Astrocyte (in vitro differentiated cells and primary cell): ENCODE data around the gene POU2AF3. TPM values are rescaled to one million over a fixed set of nuclear protein-coding genes. Genes with fewer than 3 reads are reported as not detected.

Experiments used
- DNase-seq: peaks from one replicate; pipeline ENCODE4 v3.0.0-alpha.2; 2010; ENCODE audit warnings: low read depth
- FAIRE-seq: peaks from 2 replicates; lab custom pipeline; 2011; peaks lifted over from hg19 to GRCh38; lab: Jason Lieb, UNC
- H2AFZ ChIP-seq: 2 replicates; pipeline ENCODE4 v1.6.0; 2012; ENCODE audit warnings: low read depth, low read length, inconsistent platforms
- H3K27ac ChIP-seq: 2 replicates; pipeline ENCODE4 v1.5.1; 2011; ENCODE audit warnings: low read depth, low read length, inconsistent platforms
- H3K27me3 ChIP-seq: 2 replicates; pipeline ENCODE4 v1.6.0; 2011; ENCODE audit warnings: low read length, inconsistent platforms; ENCODE audit not compliant: insufficient read depth
- H3K36me3 ChIP-seq: 2 replicates; pipeline ENCODE4 v1.5.1; 2011; ENCODE audit warnings: low read length, inconsistent platforms; ENCODE audit not compliant: insufficient read depth
- H3K4me1 ChIP-seq: 2 replicates; pipeline ENCODE4 v1.5.1; 2011; ENCODE audit warnings: low read length, inconsistent platforms; ENCODE audit not compliant: insufficient read depth
- H3K4me2 ChIP-seq: 2 replicates; pipeline ENCODE4 v1.6.0; 2012; ENCODE audit warnings: low read length, inconsistent platforms
- H3K4me3 ChIP-seq: 2 replicates; pipeline ENCODE4 v1.5.1; 2011; ENCODE audit warnings: low read depth, mild to moderate bottlenecking, low read length, inconsistent platforms; ENCODE audit not compliant: insufficient read depth
- H3K79me2 ChIP-seq: 2 replicates; pipeline ENCODE4 v1.6.0; 2012; ENCODE audit warnings: mild to moderate bottlenecking, low read length, inconsistent platforms; ENCODE audit not compliant: insufficient read depth
- H3K9ac ChIP-seq: 2 replicates; pipeline ENCODE4 v1.6.0; 2012; ENCODE audit warnings: mild to moderate bottlenecking, low read length, inconsistent platforms
- H3K9me3 ChIP-seq: 2 replicates; pipeline ENCODE4 v1.5.1; 2012; ENCODE audit warnings: low read depth, mild to moderate bottlenecking, low read length, inconsistent platforms; ENCODE audit not compliant: insufficient read depth
- H4K20me1 ChIP-seq: 2 replicates; pipeline ENCODE4 v1.6.0; 2012; ENCODE audit warnings: low read length, inconsistent platforms; ENCODE audit not compliant: insufficient read depth
- H3K27ac Mint-ChIP-seq: one replicate; pipeline ENCODE4 v1.8.0; 2021; ENCODE audit warnings: mild to moderate bottlenecking, mixed read lengths; ENCODE audit not compliant: unreplicated experiment
- H3K27me3 Mint-ChIP-seq: one replicate; pipeline ENCODE4 v1.8.0; 2021; ENCODE audit warnings: low read depth, mixed read lengths; ENCODE audit not compliant: unreplicated experiment
- H3K36me3 Mint-ChIP-seq: one replicate; pipeline ENCODE4 v1.8.0; 2021; ENCODE audit warnings: low read depth, mixed read lengths; ENCODE audit not compliant: unreplicated experiment
- H3K4me1 Mint-ChIP-seq: one replicate; pipeline ENCODE4 v1.8.0; 2021; ENCODE audit warnings: low read depth, mixed read lengths; ENCODE audit not compliant: unreplicated experiment
- H3K4me3 Mint-ChIP-seq: one replicate; pipeline ENCODE4 v1.8.0; 2021; ENCODE audit warnings: mild to moderate bottlenecking, moderate library complexity, mixed read lengths; ENCODE audit not compliant: unreplicated experiment
- H3K9me3 Mint-ChIP-seq: one replicate; pipeline ENCODE4 v1.8.0; 2021; ENCODE audit warnings: mild to moderate bottlenecking, mixed read lengths; ENCODE audit not compliant: unreplicated experiment
- CTCF ChIP-seq: IDR thresholded peaks from 2 replicates; pipeline ENCODE4 v1.5.1; 2011; ENCODE audit warnings: low read depth, mild to moderate bottlenecking, inconsistent platforms, low read length, moderate library complexity; ENCODE audit not compliant: insufficient read depth
- EZH2 ChIP-seq: IDR thresholded peaks from 2 replicates; pipeline ENCODE4 v1.6.1; 2012; ENCODE audit warnings: mild to moderate bottlenecking, low read length, inconsistent platforms; ENCODE audit not compliant: insufficient read depth
- total RNA-seq: library from RNA; stranded (reverse); gene quantifications from 2 replicates; pipeline ENCODE4 v1.2.1, GENCODE V29; 2021

The POU2AF3 gene
- total RNA-seq, 1 donor from 2014 or later = 0.27 TPM

GRCh38 chr11:111300569-111300968 is 2.2 kb downstream of the POU2AF3 start:
- peaks cover 21% of the 10 kb centered on the region for H3K27me3 ChIP-seq

GRCh38 chr11:111301004-111301841 is 2.9 kb downstream of the POU2AF3 start:
- H4K20me1 ChIP-seq = no peaks in the 10 kb centered on the region
- no peaks in the 10 kb centered on the region for H3K9me3 ChIP-seq
- no peak overlapping the region for H2AFZ ChIP-seq
- no peaks in the 10 kb centered on the region for H3K36me3 ChIP-seq
- H3K27me3 ChIP-seq = peaks cover 21% of the 10 kb centered on the region
- Mint-ChIP-seq H3K4me1 (no peaks in the 10 kb centered on the region), H3K27me3 (peaks cover 57% of the 10 kb centered on the region), H3K36me3 (no peaks in the 10 kb centered on the region), H3K9me3 (no peaks in the 10 kb centered on the region), H3K4me3 (peak overlapping the region; percentile 24), H3K27ac (no peak overlapping the region)
- no peak overlapping the region for H3K4me3 ChIP-seq
- no peak overlapping the region for H3K27ac ChIP-seq
- FAIRE-seq (no peak), DNase-seq (no peak)
- TF ChIP-seq CTCF (no peak), EZH2 (no peak)
- no peak overlapping the region for H3K9ac ChIP-seq
- H3K4me1 ChIP-seq = no peaks in the 10 kb centered on the region
- H3K4me2 ChIP-seq = no peak overlapping the region
- H3K79me2 ChIP-seq = no peaks in the 10 kb centered on the region

More at GRCh38 chr11:111300569-111300968, 2.2 kb downstream of the POU2AF3 start:
- TF ChIP-seq EZH2 (no peak), CTCF (no peak)
- Histone ChIP-seq H3K4me1 (no peaks in the 10 kb centered on the region), H3K9ac (no peak overlapping the region), H2AFZ (no peak overlapping the region), H3K36me3 (no peaks in the 10 kb centered on the region), H3K4me3 (no peak overlapping the region), H3K4me2 (no peak overlapping the region), H4K20me1 (no peaks in the 10 kb centered on the region), H3K27ac (no peak overlapping the region), H3K9me3 (no peaks in the 10 kb centered on the region), H3K79me2 (no peaks in the 10 kb centered on the region)
- Mint-ChIP-seq H3K9me3 (no peaks in the 10 kb centered on the region), H3K27ac (no peak overlapping the region), H3K4me1 (no peaks in the 10 kb centered on the region), H3K27me3 (peaks cover 59% of the 10 kb centered on the region), H3K36me3 (no peaks in the 10 kb centered on the region), H3K4me3 (no peak overlapping the region)
- no peak for FAIRE-seq
- DNase-seq = no peak

- Histone ChIP-seq H3K27me3 (peaks cover 24% of the 10 kb centered on the region), H2AFZ (no peak overlapping the region), H3K4me1 (no peaks in the 10 kb centered on the region), H3K79me2 (no peaks in the 10 kb centered on the region), H3K27ac (no peak overlapping the region), H4K20me1 (no peaks in the 10 kb centered on the region), H3K4me2 (no peak overlapping the region), H3K9me3 (no peaks in the 10 kb centered on the region), H3K36me3 (no peaks in the 10 kb centered on the region), H3K9ac (no peak overlapping the region), H3K4me3 (no peak overlapping the region)
- no peak overlapping the region for H3K4me3 Mint-ChIP-seq
- H3K27me3 Mint-ChIP-seq = peaks cover 52% of the 10 kb centered on the region
- no peak for FAIRE-seq
- TF ChIP-seq EZH2 (no peak), CTCF (no peak)
- H3K27ac Mint-ChIP-seq = no peak overlapping the region
- no peaks in the 10 kb centered on the region for H3K36me3 Mint-ChIP-seq
- H3K4me1 Mint-ChIP-seq = no peaks in the 10 kb centered on the region
- DNase-seq = no peak
- no peaks in the 10 kb centered on the region for H3K9me3 Mint-ChIP-seq
These were observed 3.4 kb downstream of the POU2AF3 start for GRCh38 chr11:111301842-111302118.
